ENCODE data around the gene TYMS.

Gene TYMS

GRCh38 chr18:657311-658000, at the start of gene TYMS:
TSS of gene TYMS (plus strand) at chr18:657653. CDS start at chr18:657743, 90 bp downstream.
- no peak for DNase-seq

- DNase-seq: no peak
Observed at GRCh38 chr18:607930-608329, 49.5 kb upstream of the TYMS start.

GRCh38 chr18:610214-610928, 47.1 kb upstream of the TYMS start:
- no peak for DNase-seq

- no peak for DNase-seq
Observed at GRCh38 chr18:612156-612555, 45.3 kb upstream of the TYMS start.

- DNase-seq: no peak
Observed at GRCh38 chr18:614193-614592, 43.3 kb upstream of the TYMS start.

GRCh38 chr18:615092-615521, 42.3 kb upstream of the TYMS start:
- no peak for DNase-seq

- no peak for DNase-seq
Observed at GRCh38 chr18:615773-616172, 41.7 kb upstream of the TYMS start.

GRCh38 chr18:616380-616995, 41.0 kb upstream of the TYMS start:
- peak; percentile 24 for DNase-seq

- no peak for DNase-seq
Observed at GRCh38 chr18:617970-618504, 39.4 kb upstream of the TYMS start.

- no peak for DNase-seq
Observed at GRCh38 chr18:618618-619017, 38.8 kb upstream of the TYMS start.

GRCh38 chr18:621291-622043, 36.0 kb upstream of the TYMS start:
- DNase-seq: no peak

- DNase-seq: no peak
Observed at GRCh38 chr18:622289-622688, 35.2 kb upstream of the TYMS start.

GRCh38 chr18:623761-624620, 33.5 kb upstream of the TYMS start:
- peak; percentile 39 for DNase-seq

- DNase-seq: no peak
Observed at GRCh38 chr18:627231-627630, 30.2 kb upstream of the TYMS start.

GRCh38 chr18:629269-630150, 27.9 kb upstream of the TYMS start:
- no peak for DNase-seq

- DNase-seq: no peak
Observed at GRCh38 chr18:631560-631959, 25.9 kb upstream of the TYMS start.

- no peak for DNase-seq
Observed at GRCh38 chr18:634551-635045, 22.9 kb upstream of the TYMS start.

GRCh38 chr18:635171-635570, 22.3 kb upstream of the TYMS start:
- no peak for DNase-seq

GRCh38 chr18:641224-641623, 16.2 kb upstream of the TYMS start:
- no peak for DNase-seq

GRCh38 chr18:644395-645004, 13.0 kb upstream of the TYMS start:
- DNase-seq: no peak

Measured in CD4-positive, alpha-beta T cell treated with Interleukin-4 for 4 hours (primary cell).